SK-N-SH (cell line): ENCODE data around the gene SPRY1. TPM values are rescaled to one million over a fixed set of nuclear protein-coding genes. Genes with fewer than 3 reads are reported as not detected.

Experiments
- CTCF ChIA-PET: fragments of 300-600, 350-600 bp; formaldehyde crosslinking; extraction: SDS; loops from one replicate; lab custom pipeline; 2021; lab: Yijun Ruan, JAX
- POLR2A ChIA-PET: fragments of 350-600 bp; sonication (Branson Sonifier 250); formaldehyde crosslinking; extraction: SDS; loops from one replicate; lab custom pipeline; 2020; ENCODE audit warnings: antibody characterized with exemption, inconsistent platforms; lab: Yijun Ruan, JAX
- DNase-seq: peaks from one replicate; pipeline ENCODE4 v3.0.0; 2012
- H2AFZ ChIP-seq: fragments of 200-600 bp; sonication (generic); 2 replicates; pipeline ENCODE4 v1.8.1; 2016; ENCODE audit warnings: antibody characterized with exemption, mild to moderate bottlenecking, low read depth
- H3F3A ChIP-seq: fragments of 200-600 bp; sonication (generic); replicated peaks from 2 replicates; pipeline ENCODE3; 2016; ENCODE audit warnings: antibody characterized with exemption, mild to moderate bottlenecking; ENCODE audit not compliant: insufficient read depth
- H3K27ac ChIP-seq, 2 experiments: fragments of 200-500 bp in 1 of 2; fragments of 200-600 bp in 1 of 2; sonication (Bioruptor generic) in 1 of 2; sonication (generic), shearing (Covaris generic) in 1 of 2; 2 replicates each; pipeline versions ENCODE4 v1.5.1 to v1.6.1; 2014 to 2016; ENCODE audit warnings: low read depth in 2 of 2, inconsistent platforms in 1 of 2, low read length in 1 of 2, mild to moderate bottlenecking in 1 of 2, mixed read lengths in 1 of 2
- H3K27me3 ChIP-seq: fragments of 200-600 bp; sonication (generic), shearing (Covaris generic); 2 replicates; pipeline ENCODE4 v1.6.1; 2016; ENCODE audit warnings: mixed run types; ENCODE audit not compliant: insufficient read depth
- H3K36me3 ChIP-seq, 2 experiments: fragments of 200-500 bp in 1 of 2; fragments of 200-600 bp in 1 of 2; sonication (Bioruptor generic) in 1 of 2; sonication (generic) in 1 of 2; replicated peaks in 1 of 2; 2 replicates each; pipeline versions ENCODE3 to v1.5.1; 2014 to 2016; ENCODE audit warnings: low read length in 1 of 2, mild to moderate bottlenecking in 1 of 2; ENCODE audit not compliant: insufficient read depth in 2 of 2, control insufficient read depth in 1 of 2
- H3K4me1 ChIP-seq, 2 experiments: fragments of 200-500 bp in 1 of 2; fragments of 200-600 bp in 1 of 2; sonication (Bioruptor generic) in 1 of 2; sonication (generic), shearing (Covaris generic) in 1 of 2; 2 replicates each; pipeline versions ENCODE4 v1.5.1 to v1.6.1; 2014 to 2016; ENCODE audit warnings: low read depth in 1 of 2, low read length in 1 of 2, mixed run types in 1 of 2; ENCODE audit not compliant: insufficient read depth in 2 of 2, control insufficient read depth in 1 of 2
- H3K4me2 ChIP-seq: fragments of 200-600 bp; sonication (generic), shearing (Covaris generic); 2 replicates; pipeline ENCODE4 v1.6.1; 2017; ENCODE audit warnings: mixed run types
- H3K4me3 ChIP-seq, 2 experiments: fragments of 200-500 bp in 1 of 2; fragments of 200-600 bp in 1 of 2; sonication (Bioruptor generic) in 1 of 2; sonication (generic), shearing (Covaris generic) in 1 of 2; 2 replicates each; pipeline versions ENCODE4 v1.5.1 to v1.8.1; 2014 to 2016; ENCODE audit warnings: low read depth in 2 of 2, inconsistent platforms in 1 of 2, low read length in 1 of 2, mild to moderate bottlenecking in 1 of 2, mixed read lengths in 1 of 2, moderate library complexity in 1 of 2
- H3K79me2 ChIP-seq: fragments of 200-600 bp; sonication (generic); 2 replicates; pipeline ENCODE4 v1.8.1; 2017; ENCODE audit warnings: mild to moderate bottlenecking; ENCODE audit not compliant: insufficient read depth
- H3K9ac ChIP-seq: fragments of 200-600 bp; sonication (generic); 2 replicates; pipeline ENCODE4 v1.6.1; 2017; ENCODE audit warnings: mixed run types
- H3K9me2 ChIP-seq: fragments of 200-600 bp; sonication (generic); 2 replicates; pipeline ENCODE4 v1.6.1; 2017; ENCODE audit warnings: mixed run types
- H3K9me3 ChIP-seq: fragments of 200-600 bp; sonication (generic); 2 replicates; pipeline ENCODE4 v1.6.1; 2017; ENCODE audit warnings: mixed run types, mild to moderate bottlenecking, moderate library complexity
- H4K20me1 ChIP-seq: fragments of 200-600 bp; sonication (generic); 2 replicates; pipeline ENCODE4 v1.6.1; 2017; ENCODE audit warnings: mild to moderate bottlenecking, mixed run types; ENCODE audit not compliant: insufficient read depth
- CHD2 ChIP-seq: fragments of 150-350 bp; IDR thresholded peaks from 2 replicates; pipeline ENCODE4 v1.6.1; 2018; ENCODE audit warnings: low read length; ENCODE audit not compliant: partially characterized antibody
- GABPA ChIP-seq: IDR thresholded peaks from 2 replicates; pipeline ENCODE4 v1.4.0; 2012; ENCODE audit warnings: low read depth, mild to moderate bottlenecking
- GATA2 ChIP-seq: sonication (generic); formaldehyde crosslinking; IDR thresholded peaks from 2 replicates; pipeline ENCODE4 v1.5.0; 2020; ENCODE audit warnings: mild to moderate bottlenecking, missing genetic modification reagents
- JUND ChIP-seq: IDR thresholded peaks from 2 replicates; pipeline ENCODE4 v1.4.0; 2012
- MXI1 ChIP-seq: IDR thresholded peaks from 2 replicates; pipeline ENCODE4 v1.6.1; 2012; ENCODE audit warnings: mild to moderate bottlenecking, low read depth, low read length, improper control_type of control experiment
- NFIC ChIP-seq: IDR thresholded peaks from 2 replicates; pipeline ENCODE4 v1.4.0; 2012; ENCODE audit warnings: borderline replicate concordance
- RAD21 ChIP-seq: IDR thresholded peaks from 2 replicates; pipeline ENCODE4 v1.6.1; 2012; ENCODE audit warnings: mild to moderate bottlenecking, low read length
- TEAD4 ChIP-seq: IDR thresholded peaks from 2 replicates; pipeline ENCODE4 v1.4.0; 2012; ENCODE audit warnings: mild to moderate bottlenecking, borderline replicate concordance; ENCODE audit not compliant: insufficient read depth
- WGBS: methylation state at CpG from one replicate; pipeline ENCODE4 v1.1.6; 2017; ENCODE audit warnings: low lambda C conversion rate; 5-methylcytosine and 5-hydroxymethylcytosine counted together
- polyA plus RNA-seq, 3 experiments: library from polyadenylated mRNA; depleted of rRNA; stranded (reverse); fragments of >200 nt; gene quantifications; 2 replicates each; pipeline ENCODE4 v1.2.3, GENCODE V29; 2012
- TF ChIP-seq, protein P1 (sequence below): fragments of 200-600 bp; sonication (generic); IDR thresholded peaks from 2 replicates; pipeline ENCODE4 v1.6.1; 2017; ENCODE audit warnings: antibody characterized with exemption, mild to moderate bottlenecking, moderate library complexity

SPRY1 gene
- polyA plus RNA-seq, 1 of the 3 experiments (the other 2 are of a cell fraction): 12.4 TPM

DNA sequence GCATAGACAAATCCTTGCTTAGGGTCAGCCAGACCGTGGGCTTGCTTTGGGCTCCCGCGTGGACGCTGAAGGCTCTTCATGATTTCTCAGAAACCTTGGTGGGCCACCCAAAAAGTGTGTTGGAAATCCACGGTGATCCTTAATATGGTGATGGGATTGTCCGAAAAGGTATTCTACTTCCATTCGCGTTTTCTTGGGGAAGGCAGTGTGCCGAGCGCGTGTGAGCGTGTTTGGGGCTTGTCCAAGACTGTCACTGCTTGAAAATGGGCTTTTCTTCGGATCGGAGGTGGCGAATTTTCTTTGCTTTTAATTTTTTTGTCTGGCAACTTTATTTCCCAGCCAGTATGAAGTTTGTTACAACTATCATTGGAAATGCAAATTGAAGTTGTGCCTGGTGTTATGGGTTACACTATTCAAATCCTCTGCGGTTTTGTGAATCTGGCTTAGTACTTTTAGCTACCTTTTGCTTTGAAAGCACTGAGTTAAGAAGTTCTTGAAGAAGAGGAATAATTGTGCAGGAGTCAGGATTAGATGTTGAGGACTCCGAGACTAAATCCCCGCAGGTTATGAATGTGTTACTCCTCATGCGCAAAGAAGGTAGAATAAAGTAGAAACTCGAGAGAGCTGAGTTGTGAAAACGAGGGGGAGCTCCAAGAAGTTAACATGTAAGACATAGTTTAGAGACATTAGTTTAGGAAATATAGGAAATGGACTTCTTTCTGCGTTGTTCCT lies 3.2 kb downstream of the SPRY1 start:
- Histone ChIP-seq H3K4me3 (peak overlapping the region; percentile 63 to 80), H3F3A (peaks cover 4% of the 10 kb centered on the region), H3K36me3 (peaks cover 28 to 34% of the 10 kb centered on the region in 2 experiments), H3K9ac (peak overlapping the region; percentile 69), H3K9me3 (no peaks in the 10 kb centered on the region), H4K20me1 (no peaks in the 10 kb centered on the region; the same call in 1 of the 2 replicates), H3K27me3 (no peaks in the 10 kb centered on the region), H3K9me2 (no peaks in the 10 kb centered on the region), H2AFZ (peak overlapping the region; percentile 90), H3K27ac (peak overlapping the region; percentile 50 to 53), H3K4me2 (peak overlapping the region; percentile 72), H3K4me1 (peaks cover 0 to 8% of the 10 kb centered on the region in 2 experiments; a peak in 2 of 4 replicates), H3K79me2 (peaks cover 41% of the 10 kb centered on the region)
- ChIA-PET POLR2A (no interaction called here), CTCF (interaction anchor here (1.1 to 2.3 kb wide), 5 partner anchors 8 to 712 kb away, joined by 3 to 12 read pairs (median 6); no protein-coding TSS in a partner anchor)
- TF ChIP-seq NFIC (peak; percentile 8; the same call in 1 of the 2 replicates), MXI1 (peak; percentile 35; the same call in 1 of the 2 replicates), RAD21 (no peak), JUND (no peak)
- TF ChIP-seq, protein P1, sequence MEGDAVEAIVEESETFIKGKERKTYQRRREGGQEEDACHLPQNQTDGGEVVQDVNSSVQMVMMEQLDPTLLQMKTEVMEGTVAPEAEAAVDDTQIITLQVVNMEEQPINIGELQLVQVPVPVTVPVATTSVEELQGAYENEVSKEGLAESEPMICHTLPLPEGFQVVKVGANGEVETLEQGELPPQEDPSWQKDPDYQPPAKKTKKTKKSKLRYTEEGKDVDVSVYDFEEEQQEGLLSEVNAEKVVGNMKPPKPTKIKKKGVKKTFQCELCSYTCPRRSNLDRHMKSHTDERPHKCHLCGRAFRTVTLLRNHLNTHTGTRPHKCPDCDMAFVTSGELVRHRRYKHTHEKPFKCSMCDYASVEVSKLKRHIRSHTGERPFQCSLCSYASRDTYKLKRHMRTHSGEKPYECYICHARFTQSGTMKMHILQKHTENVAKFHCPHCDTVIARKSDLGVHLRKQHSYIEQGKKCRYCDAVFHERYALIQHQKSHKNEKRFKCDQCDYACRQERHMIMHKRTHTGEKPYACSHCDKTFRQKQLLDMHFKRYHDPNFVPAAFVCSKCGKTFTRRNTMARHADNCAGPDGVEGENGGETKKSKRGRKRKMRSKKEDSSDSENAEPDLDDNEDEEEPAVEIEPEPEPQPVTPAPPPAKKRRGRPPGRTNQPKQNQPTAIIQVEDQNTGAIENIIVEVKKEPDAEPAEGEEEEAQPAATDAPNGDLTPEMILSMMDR: no peak
- WGBS: 27% methylated on average over 22 of the region's 22 CpGs
- no peak for DNase-seq

DNA sequence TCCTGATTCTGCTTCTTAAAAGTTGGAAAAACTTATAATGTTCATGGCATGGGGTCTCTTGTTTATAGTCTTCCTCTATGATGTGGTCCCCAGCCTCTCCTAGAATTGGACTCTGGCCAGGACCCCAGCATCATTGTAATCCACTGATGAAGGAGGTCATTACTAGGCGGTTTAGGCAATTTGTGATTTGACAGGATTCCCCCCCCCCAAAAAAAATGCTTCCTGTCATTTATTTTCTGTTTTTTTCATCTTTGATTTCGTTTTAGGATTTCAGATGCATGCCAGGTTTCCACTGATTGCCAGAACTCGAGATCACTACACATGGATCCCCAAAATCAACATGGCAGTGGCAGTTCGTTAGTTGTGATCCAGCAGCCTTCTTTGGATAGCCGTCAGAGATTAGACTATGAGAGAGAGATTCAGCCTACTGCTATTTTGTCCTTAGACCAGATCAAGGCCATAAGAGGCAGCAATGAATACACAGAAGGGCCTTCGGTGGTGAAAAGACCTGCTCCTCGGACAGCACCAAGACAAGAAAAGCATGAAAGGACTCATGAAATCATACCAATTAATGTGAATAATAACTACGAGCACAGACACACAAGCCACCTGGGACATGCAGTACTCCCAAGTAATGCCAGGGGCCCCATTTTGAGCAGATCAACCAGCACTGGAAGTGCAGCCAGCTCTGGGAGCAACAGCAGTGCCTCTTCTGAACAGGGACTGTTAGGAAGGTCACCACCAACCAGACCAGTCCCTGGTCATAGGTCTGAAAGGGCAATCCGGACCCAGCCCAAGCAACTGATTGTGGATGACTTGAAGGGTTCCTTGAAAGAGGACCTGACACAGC lies 4.9 kb downstream of the SPRY1 start:
- CTCF ChIA-PET: interaction anchor here (1.2 to 1.9 kb wide), 2 partner anchors 10 to 274 kb away, joined by 4 to 6 read pairs; no protein-coding TSS in a partner anchor
- DNase-seq: no peak
- no peaks in the 10 kb centered on the region for H3K27me3 ChIP-seq
- H3F3A ChIP-seq: no peaks in the 10 kb centered on the region
- no peak overlapping the region for H2AFZ ChIP-seq
- H3K4me1 ChIP-seq: peaks cover 0 to 8% of the 10 kb centered on the region in 2 experiments; a peak in 2 of 4 replicates
- no peak overlapping the region for H3K27ac ChIP-seq
- POLR2A ChIA-PET: no interaction called here
- peak overlapping the region; percentile 63 to 80; a peak in 3 of 4 replicates for H3K4me3 ChIP-seq
- TF ChIP-seq CHD2 (no peak), GATA2 (CRISPR knock-in tag) (no peak), MXI1 (no peak), GABPA (no peak), TEAD4 (no peak)
- H3K9me2 ChIP-seq: no peaks in the 10 kb centered on the region
- no peak overlapping the region for H3K9ac ChIP-seq
- peaks cover 41% of the 10 kb centered on the region for H3K79me2 ChIP-seq
- no peaks in the 10 kb centered on the region; the same call in 1 of the 2 replicates for H4K20me1 ChIP-seq
- no peaks in the 10 kb centered on the region for H3K9me3 ChIP-seq
- H3K36me3 ChIP-seq: peaks cover 31 to 36% of the 10 kb centered on the region in 2 experiments
- WGBS: 78% methylated on average over 8 of the region's 9 CpGs
- H3K4me2 ChIP-seq: peak overlapping the region; percentile 72
